ENCODE results near the gene THSD4. TPM values are rescaled to one million over a fixed set of nuclear protein-coding genes. Genes with fewer than 3 reads are reported as not detected.

The THSD4 gene
- total RNA-seq, 2 experiments from 2014 or later = not detected

DNA sequence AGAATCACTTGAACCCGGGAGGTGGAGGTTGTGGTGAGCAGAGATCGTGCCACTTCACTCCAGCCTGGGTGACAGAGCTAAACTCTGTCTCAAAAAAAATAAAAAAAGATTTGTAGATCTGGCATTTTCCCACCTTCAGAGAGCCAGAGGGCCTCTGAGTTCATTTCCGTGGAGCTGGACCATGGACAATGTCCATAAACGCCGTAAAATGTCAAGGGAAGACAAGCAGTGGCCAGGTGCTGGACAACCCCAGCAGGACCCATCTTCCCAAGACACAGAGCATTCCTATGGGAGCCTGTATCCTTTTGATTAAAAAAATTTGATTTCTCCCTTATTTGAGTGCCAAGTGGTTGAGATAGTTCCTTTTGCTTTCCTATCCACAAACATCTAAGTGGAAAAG, 627.7 kb downstream of the THSD4 start:
- H3K4me3 ChIP-seq (ENCODE audit: low read depth, low read length, poor library complexity, severe bottlenecking) = no peak overlapping the region
- no peak for DNase-seq (ENCODE audit: low spot score)
- no peaks in the 10 kb centered on the region for H3K9me3 ChIP-seq (ENCODE audit: low read length)
- H3K4me2 ChIP-seq (ENCODE audit: low read length) = no peak overlapping the region
- POLR2A ChIA-PET = interaction anchor here (0.6 kb wide), 1 partner anchor 136 kb away, joined by 3 read pairs; no protein-coding TSS in a partner anchor
- no peaks in the 10 kb centered on the region for H3K79me2 ChIP-seq (ENCODE audit: insufficient read depth, low read depth, low read length)
- intact Hi-C loops (cut with micrococcal nuclease; ENCODE audit: unreplicated experiment) = no loop called here
- H3K36me3 ChIP-seq (ENCODE audit: insufficient read depth, low read length) = no peaks in the 10 kb centered on the region
- H3K9me2 ChIP-seq (ENCODE audit: insufficient read depth, low read length) = no peaks in the 10 kb centered on the region
- H3K4me1 ChIP-seq (ENCODE audit: insufficient read depth, low read length, poor library complexity, severe bottlenecking) = no peaks in the 10 kb centered on the region
- no peak overlapping the region for H3K27ac ChIP-seq (ENCODE audit: low read depth, low read length, poor library complexity, severe bottlenecking)
- TF ChIP-seq EZH2phosphoT487 (IDR thresholded peaks at IDR 0.05; ENCODE audit: borderline replicate concordance, low read depth, low read length) = no peak
- TF ChIP-seq, protein P1, sequence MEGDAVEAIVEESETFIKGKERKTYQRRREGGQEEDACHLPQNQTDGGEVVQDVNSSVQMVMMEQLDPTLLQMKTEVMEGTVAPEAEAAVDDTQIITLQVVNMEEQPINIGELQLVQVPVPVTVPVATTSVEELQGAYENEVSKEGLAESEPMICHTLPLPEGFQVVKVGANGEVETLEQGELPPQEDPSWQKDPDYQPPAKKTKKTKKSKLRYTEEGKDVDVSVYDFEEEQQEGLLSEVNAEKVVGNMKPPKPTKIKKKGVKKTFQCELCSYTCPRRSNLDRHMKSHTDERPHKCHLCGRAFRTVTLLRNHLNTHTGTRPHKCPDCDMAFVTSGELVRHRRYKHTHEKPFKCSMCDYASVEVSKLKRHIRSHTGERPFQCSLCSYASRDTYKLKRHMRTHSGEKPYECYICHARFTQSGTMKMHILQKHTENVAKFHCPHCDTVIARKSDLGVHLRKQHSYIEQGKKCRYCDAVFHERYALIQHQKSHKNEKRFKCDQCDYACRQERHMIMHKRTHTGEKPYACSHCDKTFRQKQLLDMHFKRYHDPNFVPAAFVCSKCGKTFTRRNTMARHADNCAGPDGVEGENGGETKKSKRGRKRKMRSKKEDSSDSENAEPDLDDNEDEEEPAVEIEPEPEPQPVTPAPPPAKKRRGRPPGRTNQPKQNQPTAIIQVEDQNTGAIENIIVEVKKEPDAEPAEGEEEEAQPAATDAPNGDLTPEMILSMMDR (conservative IDR thresholded peaks at IDR 0.05; ENCODE audit: low read length) = no peak
- H4K20me1 ChIP-seq (ENCODE audit: insufficient read depth, low read length) = no peaks in the 10 kb centered on the region
- CTCF ChIA-PET (ENCODE audit: unreplicated experiment) = no interaction called here
- BruUV-seq (replicated peaks) = no TSS peak
- no peak overlapping the region for H2AFZ ChIP-seq (ENCODE audit: low read length)

DNA sequence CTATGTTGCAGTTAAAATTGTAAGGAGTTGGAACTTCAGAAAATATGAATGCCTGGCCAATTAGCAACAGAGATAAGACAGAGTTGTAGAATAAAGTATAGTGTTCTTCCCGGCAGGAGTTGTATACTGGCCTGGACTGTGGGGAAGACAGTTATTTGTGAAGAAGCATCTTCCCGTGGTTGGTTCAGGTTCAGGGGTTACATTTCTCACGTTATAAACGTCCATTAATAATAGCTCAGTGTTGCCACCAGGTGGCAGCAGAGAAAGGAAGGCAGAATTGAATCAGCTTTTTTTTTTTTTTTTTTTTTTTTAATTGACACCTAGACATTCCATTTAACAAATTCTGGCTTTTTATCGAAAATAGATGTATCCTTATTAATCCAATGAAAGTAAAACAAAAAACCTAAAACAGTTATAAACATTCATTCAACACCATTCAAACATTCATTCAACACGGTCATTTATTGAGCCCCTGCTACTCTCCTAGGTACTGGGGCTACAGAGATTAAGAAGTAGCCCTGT, 628.7 kb downstream of the THSD4 start:
- BruUV-seq (replicated peaks) = no TSS peak
- TF ChIP-seq EZH2phosphoT487 (IDR thresholded peaks at IDR 0.05; ENCODE audit: borderline replicate concordance, low read depth, low read length) = no peak
- TF ChIP-seq, protein P1 (conservative IDR thresholded peaks at IDR 0.05; ENCODE audit: low read length) = peak; percentile 88

DNA sequence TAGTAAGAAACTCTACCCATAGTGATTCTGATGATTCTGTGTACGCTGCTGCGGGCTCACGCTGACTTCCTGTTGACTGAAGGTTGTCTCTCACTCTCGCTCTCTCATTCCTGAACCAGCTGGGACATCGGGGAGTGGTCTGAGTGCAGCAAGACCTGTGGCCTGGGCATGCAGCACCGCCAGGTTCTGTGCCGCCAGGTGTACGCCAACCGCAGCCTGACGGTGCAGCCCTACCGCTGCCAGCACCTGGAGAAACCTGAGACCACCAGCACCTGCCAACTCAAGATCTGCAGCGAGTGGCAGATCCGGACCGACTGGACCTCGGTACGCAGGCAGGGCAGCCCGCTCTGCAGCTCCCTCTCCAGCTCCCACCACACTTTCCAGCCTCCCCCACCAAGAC, 631.4 kb downstream of the THSD4 start:
- H3K4me1 ChIP-seq (ENCODE audit: insufficient read depth, low read length, poor library complexity, severe bottlenecking) = no peaks in the 10 kb centered on the region
- H3K9me2 ChIP-seq (ENCODE audit: insufficient read depth, low read length) = no peaks in the 10 kb centered on the region
- H3K27ac ChIP-seq (ENCODE audit: low read depth, low read length, poor library complexity, severe bottlenecking) = no peak overlapping the region
- H4K20me1 ChIP-seq (ENCODE audit: insufficient read depth, low read length) = no peaks in the 10 kb centered on the region
- intact Hi-C loops (cut with micrococcal nuclease; ENCODE audit: unreplicated experiment) = no loop called here
- H3K36me3 ChIP-seq (ENCODE audit: insufficient read depth, low read length) = no peaks in the 10 kb centered on the region
- no TSS peak for BruUV-seq (replicated peaks)
- no peak for TF ChIP-seq EZH2phosphoT487 (IDR thresholded peaks at IDR 0.05; ENCODE audit: borderline replicate concordance, low read depth, low read length)
- TF ChIP-seq, protein P1 (conservative IDR thresholded peaks at IDR 0.05; ENCODE audit: low read length) = no peak
- H3K4me3 ChIP-seq (ENCODE audit: low read depth, low read length, poor library complexity, severe bottlenecking) = no peak overlapping the region
- CTCF ChIA-PET (ENCODE audit: unreplicated experiment) = no interaction called here
- no peaks in the 10 kb centered on the region for H3K9me3 ChIP-seq (ENCODE audit: low read length)
- no peak overlapping the region for H3K4me2 ChIP-seq (ENCODE audit: low read length)
- no peak for DNase-seq (ENCODE audit: low spot score)
- no peak overlapping the region for H2AFZ ChIP-seq (ENCODE audit: low read length)
- POLR2A ChIA-PET = no interaction called here
- H3K79me2 ChIP-seq (ENCODE audit: insufficient read depth, low read depth, low read length) = no peaks in the 10 kb centered on the region

More for the DNA sequence above, 628.7 kb downstream of the THSD4 start:
- Histone ChIP-seq H4K20me1 (ENCODE audit: insufficient read depth, low read length) (no peaks in the 10 kb centered on the region), H3K79me2 (ENCODE audit: insufficient read depth, low read depth, low read length) (no peaks in the 10 kb centered on the region), H2AFZ (ENCODE audit: low read length) (no peak overlapping the region), H3K36me3 (ENCODE audit: insufficient read depth, low read length) (no peaks in the 10 kb centered on the region), H3K27ac (ENCODE audit: low read depth, low read length, poor library complexity, severe bottlenecking) (no peak overlapping the region), H3K4me3 (ENCODE audit: low read depth, low read length, poor library complexity, severe bottlenecking) (no peak overlapping the region), H3K4me2 (ENCODE audit: low read length) (no peak overlapping the region), H3K4me1 (ENCODE audit: insufficient read depth, low read length, poor library complexity, severe bottlenecking) (no peaks in the 10 kb centered on the region), H3K9me2 (ENCODE audit: insufficient read depth, low read length) (no peaks in the 10 kb centered on the region), H3K9me3 (ENCODE audit: low read length) (no peaks in the 10 kb centered on the region)
- POLR2A ChIA-PET = interaction anchor here (0.5 to 0.6 kb wide), 6 partner anchors 10 to 301 kb away, joined by 3 to 4 read pairs (median 3); no protein-coding TSS in a partner anchor
- intact Hi-C loops (cut with micrococcal nuclease; ENCODE audit: unreplicated experiment) = loop anchor here (1.0 kb wide), 2 partner anchors 57 to 412 kb away; no protein-coding TSS in a partner anchor
- CTCF ChIA-PET (ENCODE audit: unreplicated experiment) = no interaction called here
- peak; percentile 71 for DNase-seq (ENCODE audit: low spot score)
